NCI-H146 treated with DMSO at 0.1 percent for 48 hours (cell line): Measurements from ENCODE around the gene KRT5.

Experiments
- DNase-seq: peaks from one replicate; lab custom pipeline; 2025; ENCODE audit not compliant: unreplicated experiment; lab: John Stamatoyannopoulos, UW

Gene KRT5

GRCh38 chr12:52539083-52539820 lies 19.1 kb upstream of the KRT5 start:
- DNase-seq: peak; percentile 16

- DNase-seq: no peak
Observed at GRCh38 chr12:52537101-52537500, 16.9 kb upstream of the KRT5 start.

- no peak for DNase-seq
Observed at GRCh38 chr12:52535574-52535973, 15.4 kb upstream of the KRT5 start.

- DNase-seq: no peak
Observed at GRCh38 chr12:52534482-52534881, 14.3 kb upstream of the KRT5 start.

GRCh38 chr12:52533686-52534470 lies 13.7 kb upstream of the KRT5 start:
- no peak for DNase-seq

- DNase-seq: no peak
Observed at GRCh38 chr12:52532636-52533035, 12.4 kb upstream of the KRT5 start.

- DNase-seq: no peak
Observed at GRCh38 chr12:52531566-52532300, 11.5 kb upstream of the KRT5 start.

- DNase-seq: no peak
Observed at GRCh38 chr12:52530905-52531304, 10.7 kb upstream of the KRT5 start.

- no peak for DNase-seq
Observed at GRCh38 chr12:52530366-52530765, 10.2 kb upstream of the KRT5 start.

GRCh38 chr12:52529846-52530245 lies 9.7 kb upstream of the KRT5 start:
- no peak for DNase-seq

- no peak for DNase-seq
Observed at GRCh38 chr12:52529417-52529816, 9.2 kb upstream of the KRT5 start.

GRCh38 chr12:52528641-52529143 lies 8.5 kb upstream of the KRT5 start:
- DNase-seq: no peak

- no peak for DNase-seq
Observed at GRCh38 chr12:52527121-52527800, 7.1 kb upstream of the KRT5 start.

- DNase-seq: no peak
Observed at GRCh38 chr12:52526511-52526951, 6.3 kb upstream of the KRT5 start.

GRCh38 chr12:52525661-52526499 lies 5.7 kb upstream of the KRT5 start:
- DNase-seq: no peak

- no peak for DNase-seq
Observed at GRCh38 chr12:52524898-52525591, 4.9 kb upstream of the KRT5 start.

GRCh38 chr12:52524241-52524897 lies 4.2 kb upstream of the KRT5 start:
- no peak for DNase-seq

GRCh38 chr12:52523824-52524223 lies 3.6 kb upstream of the KRT5 start:
- no peak for DNase-seq
